TTC549 (cell line): ENCODE measurements around the gene CDC14B.

ENCODE experiments used
- FAIRE-seq: peaks from 2 replicates; lab custom pipeline; 2012; peaks lifted over from hg19 to GRCh38; lab: Jason Lieb, UNC

CDC14B gene

GRCh38 chr9:96482476-96482875 lies 137.2 kb downstream of the CDC14B start:
- FAIRE-seq: no peak

DNA sequence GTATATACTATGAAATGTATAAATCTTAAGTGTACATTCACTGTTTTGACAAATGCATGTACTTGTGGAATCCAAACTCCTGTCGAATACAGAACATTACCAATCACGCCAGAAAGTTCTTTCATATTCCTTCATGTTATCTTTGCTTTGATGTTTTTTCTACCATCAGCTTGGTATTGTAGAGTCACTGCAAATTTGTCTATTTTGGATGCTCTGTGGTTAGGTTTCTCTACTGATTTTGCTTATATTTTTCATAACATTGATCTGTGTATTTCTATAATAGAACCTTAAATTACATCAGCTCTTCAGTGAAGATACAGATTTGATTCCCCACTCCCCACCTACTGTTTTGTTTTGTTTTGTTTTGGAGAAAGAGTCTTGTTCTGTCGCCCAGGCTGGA lies 138.9 kb downstream of the CDC14B start:
- FAIRE-seq: no peak

GRCh38 chr9:96478829-96479371 lies 140.7 kb downstream of the CDC14B start:
- FAIRE-seq: no peak

DNA sequence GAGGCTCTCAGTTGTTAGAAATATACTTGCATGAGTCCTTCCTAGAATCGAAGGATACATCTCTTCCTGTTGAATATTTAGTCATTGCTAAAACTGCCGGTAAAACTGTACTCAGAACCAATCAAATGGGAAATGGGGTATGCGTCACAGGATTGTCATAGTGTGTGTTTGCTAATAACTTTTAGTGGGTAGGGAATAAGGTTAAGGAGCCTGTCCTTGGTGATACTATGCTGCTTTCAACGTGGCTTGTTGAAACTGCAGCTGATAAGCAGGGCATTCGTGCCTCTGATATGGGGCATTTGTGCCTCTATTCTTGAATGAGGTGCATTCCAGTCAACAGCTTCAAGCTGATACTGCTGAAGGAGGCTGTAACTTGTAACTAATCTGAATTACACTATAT lies 143.1 kb downstream of the CDC14B start:
- FAIRE-seq: no peak

GRCh38 chr9:96476013-96476412 lies 143.6 kb downstream of the CDC14B start:
- no peak for FAIRE-seq

DNA sequence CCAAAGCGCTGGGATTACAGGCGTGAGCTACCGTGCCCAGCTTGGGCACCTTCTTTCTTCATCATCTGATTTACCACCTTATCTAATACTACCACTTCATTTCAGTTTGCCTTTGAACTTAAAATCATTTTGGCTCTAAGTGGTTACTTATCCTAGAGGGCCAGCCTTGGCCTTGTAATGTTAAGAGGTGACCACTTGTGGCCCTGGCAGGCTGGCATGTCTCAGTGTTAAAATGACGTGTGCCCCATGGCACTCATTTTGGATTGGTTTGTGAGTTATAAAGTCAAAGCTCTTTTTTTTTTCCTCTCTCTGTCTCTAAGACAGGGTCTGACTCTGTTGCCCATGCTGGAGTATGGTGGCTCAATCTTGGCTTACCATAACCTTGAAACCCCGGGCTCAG lies 151.9 kb downstream of the CDC14B start:
- FAIRE-seq: no peak

- no peak for FAIRE-seq
Observed at GRCh38 chr9:96464426-96464825, 155.2 kb downstream of the CDC14B start.

- no peak for FAIRE-seq
Observed at GRCh38 chr9:96462541-96462940, 157.1 kb downstream of the CDC14B start.

DNA sequence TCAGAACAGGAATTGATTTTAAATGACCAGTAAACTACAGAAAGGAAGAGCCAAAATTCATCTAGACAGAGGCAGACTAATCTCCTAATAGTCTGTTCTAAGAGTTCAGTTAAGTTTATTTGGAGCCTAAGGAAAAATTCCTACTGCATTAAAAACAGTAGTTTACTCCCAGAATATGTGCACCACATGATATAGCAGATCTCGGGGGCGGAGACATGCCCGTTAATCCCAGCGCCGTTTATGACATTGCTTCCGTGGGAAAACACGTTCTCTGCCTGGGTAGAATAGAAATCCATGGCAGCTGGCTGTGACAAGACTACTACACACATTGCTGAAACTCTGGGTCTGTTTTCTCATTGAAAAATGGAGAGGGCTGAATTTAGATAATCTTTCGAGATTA lies 158.3 kb downstream of the CDC14B start:
- no peak for FAIRE-seq

GRCh38 chr9:96460882-96461281 lies 158.8 kb downstream of the CDC14B start:
- no peak for FAIRE-seq

DNA sequence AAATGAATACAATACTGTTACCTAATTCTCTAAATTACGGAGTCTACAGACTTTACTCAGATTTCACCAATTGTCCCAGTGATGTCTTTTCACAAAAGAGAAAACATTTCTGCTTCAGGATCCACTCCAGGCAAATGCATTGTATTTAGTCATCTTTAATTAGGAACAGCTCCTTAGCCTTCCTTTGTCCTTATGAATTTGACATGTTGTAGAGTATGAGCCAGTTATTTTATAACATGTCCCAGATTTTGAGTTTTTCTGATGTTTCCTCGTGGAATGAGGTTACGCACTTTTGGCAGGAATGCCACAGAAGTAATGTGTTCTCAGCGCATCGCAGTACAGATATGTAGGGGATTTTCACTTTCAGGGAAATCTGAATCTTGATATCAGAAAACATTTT lies 159.2 kb downstream of the CDC14B start:
- FAIRE-seq: no peak

DNA sequence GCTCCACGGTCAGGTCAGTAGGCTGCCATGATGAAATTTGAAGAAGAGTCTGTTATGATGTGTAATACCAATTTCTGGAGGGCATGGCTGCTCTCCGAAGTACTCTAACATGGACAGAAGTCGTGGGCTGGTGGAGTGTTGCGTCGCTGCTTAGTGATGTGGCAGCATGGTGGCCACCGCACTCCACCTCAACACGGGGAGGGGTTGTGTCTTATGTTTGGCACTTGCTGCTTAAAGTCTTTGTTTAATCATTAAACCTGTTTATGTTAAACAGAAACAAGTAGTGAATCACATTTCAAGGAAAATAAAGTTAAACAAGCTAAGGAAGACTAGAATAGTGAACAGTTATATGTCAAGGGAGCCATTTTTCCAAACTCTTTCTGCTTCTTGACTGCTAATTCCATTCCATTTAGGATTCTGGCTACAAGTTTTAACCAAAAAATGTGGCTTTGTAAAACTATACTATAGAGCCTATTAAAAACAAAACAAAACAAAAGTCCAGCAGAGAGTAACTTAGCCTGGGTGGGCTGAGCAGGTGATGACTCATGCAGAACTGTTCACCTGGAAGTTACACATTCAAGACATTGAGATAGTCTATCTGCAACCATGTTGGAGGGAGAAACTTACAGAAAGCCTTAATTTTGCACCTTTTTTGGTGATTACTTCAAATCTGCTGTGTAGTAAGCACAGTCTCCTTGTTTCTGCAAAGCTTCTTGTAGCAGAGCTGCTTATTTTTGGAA lies 160.2 kb downstream of the CDC14B start:
- FAIRE-seq: no peak

GRCh38 chr9:96458226-96458625 lies 161.4 kb downstream of the CDC14B start:
- FAIRE-seq: no peak

DNA sequence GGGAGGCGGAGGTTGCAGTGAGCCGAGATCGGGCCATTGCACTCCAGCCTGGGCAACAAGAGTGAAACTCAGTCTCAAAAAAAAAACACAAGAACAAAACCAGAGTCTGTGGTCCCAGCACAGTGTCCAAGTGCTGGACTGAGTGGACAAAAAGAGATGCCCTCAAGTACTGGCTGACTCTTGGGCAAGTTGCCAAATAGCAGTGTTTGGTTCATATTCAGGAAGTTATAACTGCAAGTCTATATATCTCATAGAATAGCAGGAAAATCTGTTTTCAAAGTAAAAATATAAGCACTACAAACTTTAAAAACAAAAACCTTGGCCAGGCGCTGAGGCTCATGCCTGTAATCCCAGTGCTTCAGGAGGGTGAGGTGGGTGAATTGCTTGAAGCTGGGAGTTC lies 162.4 kb downstream of the CDC14B start:
- no peak for FAIRE-seq

DNA sequence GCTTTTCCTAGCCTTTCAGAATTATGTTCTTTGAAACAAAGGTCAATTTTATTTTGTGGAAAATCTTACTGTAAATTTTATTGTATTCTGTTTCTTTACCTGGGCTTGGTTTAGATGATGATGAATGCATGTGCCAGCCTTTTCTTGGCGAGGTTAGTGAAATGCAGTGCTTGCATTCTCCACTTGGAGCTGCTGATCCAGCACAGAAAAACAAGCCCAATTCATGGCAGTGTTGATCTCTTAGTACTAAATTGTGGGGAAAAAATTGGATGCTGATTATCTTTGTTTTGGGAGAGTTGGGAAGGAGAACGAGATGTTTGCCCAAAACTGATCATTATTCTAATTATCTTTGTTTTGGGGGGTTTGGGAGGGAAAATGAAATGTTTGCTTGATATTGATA lies 166.0 kb downstream of the CDC14B start:
- FAIRE-seq: no peak

DNA sequence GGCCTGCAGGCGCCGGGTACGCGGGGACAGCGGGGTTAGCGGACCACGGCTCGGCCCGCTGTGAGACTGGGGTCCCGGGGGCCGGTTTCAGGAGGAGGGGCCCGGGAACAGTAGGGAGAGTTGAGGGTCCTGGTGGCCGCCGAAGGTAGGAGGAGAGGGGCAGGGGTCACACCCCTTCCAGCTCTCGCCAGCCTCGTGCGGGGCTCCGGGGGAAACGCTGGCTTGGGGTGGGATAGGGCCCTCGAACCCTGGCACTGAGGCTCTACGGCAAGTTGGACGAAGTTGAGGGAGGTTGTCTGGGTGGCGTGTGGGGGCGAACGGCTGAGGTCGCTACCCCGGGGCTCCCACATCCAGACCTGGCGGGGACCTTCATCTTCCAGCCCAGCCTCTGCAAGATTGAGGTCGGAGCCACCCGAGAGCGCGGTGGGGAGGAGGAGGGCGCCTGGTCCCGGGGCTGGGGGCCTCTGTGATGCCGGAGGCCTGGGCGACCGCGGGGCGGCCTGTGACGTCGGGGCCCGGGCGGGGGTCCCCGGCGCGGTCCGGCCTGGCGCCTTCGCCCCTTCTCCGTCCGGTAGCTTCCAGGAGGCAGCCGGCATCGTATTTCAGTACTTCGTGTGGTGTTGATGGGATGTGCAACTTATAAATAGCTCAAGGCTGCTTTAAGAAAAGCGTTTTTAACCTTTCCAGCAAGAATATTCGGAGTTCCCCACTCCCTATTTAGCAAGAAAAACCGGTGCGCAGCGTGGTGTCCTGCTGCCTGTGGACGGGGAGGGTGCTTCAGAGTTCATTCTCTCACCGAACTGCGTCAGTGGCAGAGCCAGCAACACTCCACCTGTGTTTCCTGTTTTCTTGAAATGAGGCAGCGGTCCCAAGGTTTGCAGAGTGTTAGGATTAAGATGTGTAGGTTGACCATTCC lies 168.8 kb downstream of the CDC14B start:
- no peak for FAIRE-seq
